ENCODE measurements around the gene ZC3HAV1.
A peak's percentile ranks its signal among the peaks of the same experiment; 100 is the strongest.
"Not testable (repeated sequence)": the region's sequence is repeated elsewhere in the genome, so short reads cannot be mapped to it uniquely, and the experiment has no call there.

ZC3HAV1 gene

DNA sequence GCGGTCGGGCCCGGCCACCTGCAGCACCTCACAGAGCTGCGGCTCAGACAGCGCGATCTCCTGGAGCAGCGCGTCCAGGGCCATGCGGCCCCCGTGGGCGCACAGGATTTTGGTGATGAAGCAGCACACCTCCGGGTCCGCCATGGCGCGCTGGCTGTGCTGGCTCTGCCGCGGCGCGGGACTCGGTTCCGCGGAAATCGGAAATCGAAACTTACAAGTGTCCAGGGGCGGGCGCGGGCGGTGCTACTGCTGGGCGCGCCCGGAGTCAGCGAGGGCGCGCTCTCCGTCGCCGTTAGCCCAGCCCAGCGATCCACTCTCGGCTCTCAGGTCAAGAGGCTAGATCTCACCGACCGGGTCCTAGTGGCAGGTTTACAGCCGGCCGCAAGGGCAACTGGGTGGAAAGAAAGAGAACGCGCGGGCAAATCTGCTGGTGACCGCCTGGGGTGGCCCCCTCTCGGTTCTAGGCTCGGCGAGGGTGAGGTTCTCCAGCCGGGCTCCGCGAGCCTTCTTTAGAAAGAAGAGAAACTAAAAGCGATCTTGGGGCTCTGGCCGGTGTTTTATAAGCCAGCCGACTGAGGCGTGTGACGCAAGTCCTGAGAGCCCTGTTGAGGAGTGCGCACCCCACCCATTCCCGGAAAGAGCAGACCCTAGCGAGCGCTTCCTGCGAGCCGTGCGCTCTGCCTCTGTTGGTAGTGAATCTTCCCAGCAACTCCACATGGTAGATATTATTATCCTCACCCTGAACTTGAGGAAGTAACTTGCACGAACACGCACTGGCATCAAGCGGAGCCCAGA, at the start of gene ZC3HAV1:
ZC3HAV1 (minus strand) TSS at position 533 of the 795 bp plus-strand sequence; CDS start at position 144, 389 bp downstream.
- DNase-seq, result peak; percentile 77 to 92

DNA sequence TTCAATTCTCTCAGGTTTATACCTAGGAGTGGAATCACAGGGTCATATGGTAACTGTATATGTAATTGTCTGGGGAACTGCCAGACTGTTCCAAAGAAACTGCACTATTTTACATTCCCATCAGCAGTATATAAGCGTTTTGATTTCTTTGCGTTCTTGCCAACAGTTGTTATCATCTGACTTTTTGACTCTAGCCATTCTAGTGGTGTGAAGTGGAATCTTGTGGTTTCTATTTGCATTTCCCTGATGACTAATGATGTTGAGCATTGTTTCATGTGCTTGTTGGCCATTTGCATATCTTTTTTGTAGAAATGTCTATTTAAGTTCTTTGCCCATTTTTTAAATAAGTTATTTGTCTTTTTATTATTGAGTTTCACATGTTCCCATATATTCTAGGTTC, 44.3 kb upstream of the ZC3HAV1 start:
- DNase-seq, result peak; percentile 2 to 4

DNA sequence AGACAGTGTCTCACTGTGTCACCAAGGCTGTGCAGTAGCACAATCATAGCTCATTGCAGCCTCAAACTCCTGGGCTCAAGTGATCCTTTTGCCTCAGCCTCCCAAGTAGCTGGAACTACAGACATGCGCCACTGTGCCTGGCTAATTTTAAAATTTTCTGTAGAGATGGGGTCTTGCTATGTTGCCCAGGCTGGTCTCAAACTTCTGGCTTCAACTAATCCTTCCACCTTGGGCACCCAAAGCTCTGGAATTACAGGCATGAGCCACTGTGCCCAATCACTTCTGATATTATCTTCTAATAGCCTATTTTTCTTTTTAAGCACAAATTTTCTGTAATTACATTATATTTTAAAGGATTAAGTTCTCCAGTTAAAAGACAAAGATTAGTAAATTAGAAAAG, 42.6 kb upstream of the ZC3HAV1 start:
- no peak for DNase-seq

DNA sequence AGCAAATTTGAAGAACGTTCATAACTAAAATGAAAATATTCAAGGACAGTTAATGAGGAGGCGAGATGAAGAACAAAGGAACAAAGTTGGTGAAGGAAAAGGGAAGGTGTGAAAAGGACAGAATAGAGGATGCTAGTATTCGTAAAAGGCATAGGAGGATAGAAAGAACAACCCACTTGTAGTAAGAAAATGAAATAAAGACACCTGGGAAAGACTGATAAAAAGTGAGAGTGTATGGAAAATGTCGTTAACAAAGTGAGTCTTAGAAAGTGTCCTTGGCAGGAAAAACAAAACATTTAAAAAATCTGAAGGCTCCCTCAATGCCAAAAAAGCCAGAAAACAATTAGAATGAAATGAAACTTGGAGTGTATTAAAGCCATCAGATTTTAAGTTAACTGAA, 29.6 kb upstream of the ZC3HAV1 start:
- DNase-seq, result no peak

DNA sequence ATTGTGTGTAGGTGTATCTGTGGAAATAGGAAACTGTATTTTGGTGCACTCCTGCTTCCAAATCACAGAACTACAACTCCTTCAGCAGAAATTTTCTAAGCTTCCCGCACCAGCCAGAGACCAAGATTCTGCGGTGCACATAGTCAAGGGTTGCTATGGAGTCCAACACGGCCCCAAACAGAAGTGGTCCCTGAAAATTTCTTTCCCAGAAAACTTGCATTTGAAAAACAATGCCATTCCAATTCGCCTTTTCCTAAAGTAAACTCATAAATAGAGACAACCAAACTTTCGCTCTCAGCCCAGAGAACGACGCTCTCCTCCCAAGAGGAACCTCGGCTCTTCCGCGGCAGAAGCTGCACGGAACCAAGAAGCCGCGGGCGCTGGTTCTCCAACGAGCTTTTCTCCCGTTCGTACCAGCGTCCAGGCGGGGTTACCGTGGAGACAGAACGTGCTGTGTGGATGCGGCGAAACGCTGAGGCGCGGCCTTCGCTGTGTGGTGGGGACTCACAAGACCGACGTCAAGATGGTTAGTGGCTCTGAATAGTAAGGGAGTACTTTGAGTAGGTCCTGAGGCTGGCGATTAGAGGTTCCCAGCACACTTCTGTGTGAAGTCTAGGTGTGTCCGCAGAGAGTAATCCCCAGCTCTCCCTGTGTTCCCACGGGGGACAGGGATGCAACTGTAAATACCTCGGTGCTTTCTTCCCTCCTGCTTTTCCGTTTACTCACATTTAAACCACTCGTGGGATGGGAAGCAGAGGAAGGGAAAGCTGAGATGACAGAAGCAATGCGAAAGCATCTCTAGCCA, 24.0 kb upstream of the ZC3HAV1 start:
- peak; percentile 80 to 96 for DNase-seq

DNA sequence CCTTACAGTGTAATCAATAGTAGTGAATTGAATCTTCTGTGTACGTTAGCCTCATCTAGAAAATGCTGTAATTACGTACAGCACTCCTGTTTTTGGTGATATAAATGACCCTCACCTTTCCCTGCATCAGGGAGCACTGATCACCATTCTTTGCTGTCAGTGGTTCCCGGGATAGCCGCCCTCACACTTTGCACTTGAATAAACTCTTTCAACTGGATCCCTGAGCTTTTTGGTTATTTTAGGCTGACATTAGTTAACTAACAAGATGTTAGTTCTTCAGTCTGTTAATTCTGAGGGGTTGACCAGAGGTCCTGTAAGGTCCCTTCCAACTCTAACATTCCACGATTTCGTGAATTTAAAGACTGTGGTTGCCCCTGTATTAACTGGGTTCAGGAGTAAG, 23.4 kb upstream of the ZC3HAV1 start:
- DNase-seq, result no peak

DNA sequence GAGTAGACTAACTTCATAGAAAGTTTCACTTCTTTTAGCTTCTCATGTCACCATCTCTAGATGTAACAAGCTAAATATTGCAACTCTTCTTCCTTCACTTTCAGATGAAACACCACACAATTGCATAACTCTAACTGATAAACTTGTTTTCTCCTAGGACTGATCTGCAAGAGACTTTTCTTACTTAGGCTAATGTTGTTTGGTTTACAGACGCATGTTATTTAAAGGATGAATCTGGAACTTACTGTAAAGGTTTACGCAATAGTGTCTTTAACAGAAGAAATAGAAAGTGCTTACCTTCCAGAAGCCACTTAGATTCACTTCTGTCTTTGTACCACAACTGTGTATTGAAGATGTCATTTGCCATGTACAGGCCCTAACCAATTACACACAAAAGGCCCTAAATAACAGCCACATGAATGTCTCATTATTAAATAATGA, 22.1 kb upstream of the ZC3HAV1 start:
- DNase-seq, result no peak

DNA sequence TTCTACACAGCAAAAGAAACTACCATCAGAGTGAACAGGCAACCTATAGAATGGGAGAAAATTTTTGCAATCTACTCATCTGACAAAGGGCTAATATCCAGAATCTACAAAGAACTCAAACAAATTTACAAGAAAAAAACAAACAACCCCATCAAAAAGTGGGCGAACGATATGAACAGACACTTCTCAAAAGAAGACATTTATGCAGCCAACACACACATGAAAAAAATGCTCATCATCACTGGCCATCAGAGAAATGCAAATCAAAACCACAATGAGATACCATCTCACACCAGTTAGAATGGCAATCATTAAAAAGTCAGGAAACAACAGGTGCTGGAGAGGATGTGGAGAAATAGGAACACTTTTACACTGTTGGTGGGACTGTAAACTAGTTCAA, 20.3 kb upstream of the ZC3HAV1 start:
- DNase-seq, result not testable (repeated sequence)

DNA sequence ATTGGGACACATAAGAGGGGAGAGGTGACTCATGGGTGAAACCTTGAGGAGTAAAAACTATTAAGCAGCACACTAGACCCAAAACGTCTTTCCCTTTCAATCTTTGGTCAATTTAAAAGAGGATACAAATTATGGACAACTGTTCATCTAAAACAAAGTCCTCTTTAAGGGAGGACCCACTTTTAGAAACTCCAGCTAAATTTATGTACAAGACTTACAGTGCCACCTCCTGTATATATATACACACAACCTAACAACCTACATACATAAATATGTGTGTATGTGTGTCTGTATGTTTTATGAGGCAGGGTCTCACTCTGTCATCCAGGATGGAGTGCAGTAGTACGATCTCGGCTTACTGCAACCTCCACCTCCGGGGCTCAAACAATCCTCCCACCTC, 18.1 kb upstream of the ZC3HAV1 start:
- DNase-seq, result peak in 1 of 2 experiments; percentile 8

DNA sequence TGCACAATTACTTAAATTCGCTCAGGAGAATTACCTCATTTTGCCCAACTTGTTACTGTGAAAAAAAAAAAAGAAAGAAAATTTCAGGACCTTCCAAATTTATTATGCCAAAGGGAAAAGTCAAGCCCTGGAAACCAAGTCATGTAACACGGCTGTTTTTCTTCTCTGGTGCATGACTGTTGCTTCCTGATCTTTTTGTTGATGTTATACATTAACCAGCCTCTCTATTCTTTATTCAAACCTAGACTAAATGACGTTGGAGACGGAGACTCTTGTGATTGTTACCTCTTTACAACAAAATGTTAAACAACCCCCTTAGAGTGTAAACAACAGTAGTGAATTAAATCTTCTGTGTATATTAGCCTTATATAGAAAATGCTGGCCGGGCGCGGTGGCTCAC, 16.1 kb upstream of the ZC3HAV1 start:
- DNase-seq, result peak in 1 of 2 experiments; percentile 17

DNA sequence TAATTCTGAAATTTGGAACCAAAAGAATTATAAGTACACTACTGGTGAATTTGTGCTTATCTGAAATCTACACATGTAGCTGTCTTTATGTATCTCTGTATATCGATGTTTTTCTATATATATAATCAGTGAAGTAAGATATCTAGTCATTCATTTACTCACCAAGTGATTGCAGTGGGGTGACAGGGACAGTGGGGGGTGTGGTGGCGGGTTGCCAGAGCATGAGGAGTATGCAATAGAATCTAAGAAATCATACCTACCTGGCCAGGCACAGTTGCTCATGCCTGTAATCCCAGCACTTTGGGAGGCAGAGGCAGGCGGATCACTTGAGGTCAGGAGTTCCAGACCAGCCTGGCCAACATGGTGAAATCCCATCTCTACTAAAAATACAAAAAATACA, 15.5 kb upstream of the ZC3HAV1 start:
- DNase-seq, result not testable (repeated sequence)

DNA sequence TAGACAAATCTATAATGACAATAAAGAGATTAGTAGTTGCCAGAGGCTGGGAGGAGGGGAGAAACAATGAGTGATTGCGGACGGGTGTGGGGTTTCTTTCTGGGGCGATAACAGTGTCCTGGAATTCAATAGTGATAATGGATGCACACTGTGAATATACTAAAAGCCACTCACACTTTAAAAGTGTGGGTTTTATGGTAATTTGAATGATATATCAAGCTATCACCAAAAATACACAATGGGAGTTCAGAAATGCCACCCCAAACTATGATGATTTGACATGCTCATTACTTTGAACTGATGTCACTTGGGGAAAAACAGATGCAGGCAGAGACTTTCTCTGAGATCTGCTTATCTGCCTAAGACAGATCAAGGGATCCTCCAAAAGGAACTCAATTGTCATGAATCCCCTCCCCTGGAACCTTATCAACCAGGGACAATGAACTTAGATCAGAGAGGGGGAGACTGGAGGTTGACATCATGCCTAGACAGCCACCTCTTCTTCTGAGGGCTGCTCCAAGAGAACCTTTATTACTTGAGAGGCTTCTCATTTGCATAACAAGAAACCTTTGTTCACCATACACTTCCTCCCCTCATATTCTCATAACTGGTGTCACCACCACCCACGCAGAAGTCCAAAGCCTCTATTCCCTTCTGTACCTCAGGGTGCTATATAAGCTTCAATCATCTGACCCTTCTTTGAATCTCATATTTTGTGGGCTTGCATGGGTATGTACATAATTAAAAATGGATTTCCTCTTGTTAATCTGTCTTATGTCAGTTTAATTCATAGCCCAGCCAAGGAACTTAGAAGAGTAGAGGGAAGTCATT, 14.8 kb upstream of the ZC3HAV1 start:
- DNase-seq, result no peak

DNA sequence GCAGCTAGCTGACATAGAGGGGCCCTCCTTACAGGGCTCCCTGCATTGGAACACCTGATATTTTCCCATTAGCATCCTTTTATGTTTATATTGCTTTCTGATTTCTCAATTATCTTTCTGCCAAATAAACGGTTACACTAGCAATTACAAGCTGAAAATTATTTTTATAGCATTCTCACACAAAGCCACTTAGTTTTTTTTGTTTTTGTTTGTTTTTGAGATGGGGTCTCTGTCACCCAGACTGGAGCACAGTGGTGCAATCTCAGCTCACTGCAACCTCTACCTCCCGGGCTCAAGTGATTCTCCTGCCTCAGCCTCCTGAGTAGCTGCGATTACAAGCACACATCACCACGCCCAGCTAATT, 9.9 kb upstream of the ZC3HAV1 start:
- no peak for DNase-seq

DNA sequence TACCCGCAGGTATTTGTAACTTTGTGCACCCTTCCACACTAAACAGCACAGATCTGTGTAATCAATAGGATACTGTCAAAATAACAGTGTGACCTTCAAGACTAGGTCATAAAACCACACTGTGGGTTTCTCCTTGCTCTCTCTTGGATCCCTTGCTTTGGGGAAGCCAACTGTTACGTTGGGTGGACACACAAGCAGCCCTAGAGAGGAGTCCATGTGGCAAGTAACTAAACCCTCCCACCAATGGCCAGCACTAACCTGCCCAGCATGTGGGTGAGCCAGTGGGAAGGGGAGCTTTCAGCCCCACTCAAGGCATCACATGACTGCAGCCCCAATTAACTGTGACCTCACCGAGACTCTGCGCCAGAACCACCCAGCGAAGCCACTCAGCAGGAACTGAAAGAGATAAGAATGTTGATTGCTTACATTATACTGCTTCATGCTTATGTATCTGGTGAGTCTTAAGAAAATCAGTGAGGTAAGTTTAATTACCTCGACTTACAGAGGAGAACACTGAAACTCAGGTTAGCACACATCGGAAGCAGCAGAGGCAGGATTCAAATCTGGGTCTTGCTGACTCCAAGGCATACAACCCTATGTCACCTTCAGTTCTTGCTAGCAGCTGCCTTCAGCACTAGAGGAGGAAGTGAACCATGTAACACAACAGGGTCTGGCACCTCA, 9.4 kb upstream of the ZC3HAV1 start:
- DNase-seq, result no peak

DNA sequence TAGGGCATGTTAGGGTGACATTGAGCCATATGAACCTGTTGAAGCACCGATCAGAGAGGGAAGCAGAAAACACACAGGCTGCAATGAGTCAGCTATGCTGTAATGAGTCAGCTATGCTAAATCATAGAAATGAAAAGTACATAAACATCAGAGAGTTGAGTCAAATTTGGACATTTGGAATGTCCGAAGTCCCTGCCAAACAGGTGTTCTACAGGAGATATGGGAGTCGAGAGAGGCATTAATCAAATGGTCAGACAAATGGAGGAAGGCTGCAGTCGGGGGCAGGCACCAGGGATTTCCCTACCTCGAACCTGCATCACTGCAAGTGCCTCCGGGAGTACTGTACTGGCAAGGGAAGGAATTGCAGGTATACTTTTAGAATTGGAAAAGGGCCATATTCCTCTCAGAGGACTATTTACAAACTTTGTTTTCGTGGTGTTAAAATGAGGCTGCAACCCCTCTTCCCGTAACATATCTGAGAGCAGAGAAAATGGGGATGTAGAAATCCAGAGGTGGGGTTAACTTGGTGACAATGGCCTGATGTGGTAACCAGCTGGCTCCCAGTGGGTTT, 8.8 kb upstream of the ZC3HAV1 start:
- no peak for DNase-seq

DNA sequence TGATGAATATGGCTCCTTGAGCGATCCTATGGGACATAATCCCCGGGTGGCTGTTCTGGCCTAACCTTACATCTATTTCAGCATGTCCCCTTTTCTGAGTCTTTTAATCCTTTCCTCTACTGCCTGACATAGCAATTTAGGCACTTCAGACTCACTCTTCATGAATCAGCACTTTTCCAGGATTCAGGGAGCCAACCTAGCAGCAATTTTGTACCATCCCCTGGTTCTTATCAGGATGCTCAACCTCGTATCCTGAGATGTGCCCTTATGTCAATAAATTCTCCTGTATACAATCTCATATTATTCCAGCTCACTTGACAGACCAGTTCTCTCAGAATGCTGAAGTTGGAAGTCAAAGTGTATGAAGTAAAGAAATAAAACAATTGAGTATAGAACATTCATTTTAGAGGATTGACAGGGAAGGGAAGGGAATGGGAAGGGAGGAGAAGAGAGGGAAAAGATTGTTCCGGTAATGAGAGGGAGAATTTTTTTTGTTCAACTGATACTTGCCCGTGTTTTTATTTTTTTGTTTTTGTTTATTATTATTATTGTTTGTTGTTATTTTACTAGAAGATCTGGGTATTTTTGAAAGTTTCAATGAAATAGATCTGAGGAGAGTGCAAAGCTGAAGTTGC, 8.2 kb upstream of the ZC3HAV1 start:
- no peak for DNase-seq

DNA sequence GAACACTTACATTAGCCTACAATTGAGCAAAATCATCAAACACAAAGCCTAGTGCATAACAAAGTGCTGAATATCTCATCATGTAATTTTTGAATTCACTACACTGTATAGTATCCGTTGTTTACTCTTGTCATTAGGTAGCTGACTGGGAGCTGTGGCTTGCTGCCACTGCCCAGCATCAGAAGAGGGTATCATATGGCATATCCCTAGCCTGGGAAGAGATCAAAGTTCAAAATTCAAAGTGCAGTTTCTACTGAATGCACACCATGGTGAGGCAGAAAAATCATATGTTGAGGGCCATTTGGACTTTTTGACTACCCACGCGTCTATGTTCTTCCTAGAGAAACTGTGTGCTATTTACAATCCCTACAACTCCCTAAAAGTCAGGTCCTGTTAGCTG, 7.5 kb upstream of the ZC3HAV1 start:
- peak; percentile 25 to 70 for DNase-seq

DNA sequence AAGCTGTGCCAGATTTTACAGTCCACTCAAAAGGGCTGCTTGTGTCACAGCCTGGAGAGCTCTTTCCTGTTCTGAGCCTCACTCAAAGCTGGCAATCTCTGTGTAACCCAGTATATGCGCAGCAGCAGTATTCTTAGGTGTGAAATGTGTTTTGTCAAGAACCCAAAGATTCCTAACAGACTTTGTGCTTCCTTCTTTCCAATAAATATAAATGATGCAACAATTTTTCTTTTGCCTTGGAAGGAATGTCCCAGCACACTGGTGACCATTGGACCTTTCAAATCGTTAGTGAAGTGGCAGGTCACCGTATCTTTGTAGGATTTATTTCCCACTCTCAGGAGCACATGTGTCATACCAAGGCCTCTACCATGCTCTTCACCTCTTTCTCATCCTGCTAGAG, 5.6 kb upstream of the ZC3HAV1 start:
- DNase-seq, result no peak

DNA sequence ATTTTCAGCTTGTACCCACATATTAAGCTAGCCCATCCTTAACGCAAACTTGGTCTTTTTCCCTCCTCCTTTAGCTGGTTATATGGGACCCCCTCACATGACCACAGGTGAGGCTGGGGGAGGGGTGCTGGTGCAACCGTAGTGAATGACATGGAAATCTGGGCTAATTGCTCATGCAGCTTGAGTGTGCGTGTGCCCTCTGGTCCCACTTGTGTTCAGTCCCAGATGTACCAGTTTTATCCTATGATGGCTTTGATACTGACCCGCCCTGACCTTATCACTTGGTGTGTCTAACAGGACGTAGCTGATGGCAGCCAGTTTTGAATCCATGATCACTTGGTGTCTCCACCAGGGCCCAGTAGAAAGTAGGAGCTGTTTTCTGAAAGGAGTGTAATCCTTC, 5.1 kb upstream of the ZC3HAV1 start:
- no peak for DNase-seq

DNA sequence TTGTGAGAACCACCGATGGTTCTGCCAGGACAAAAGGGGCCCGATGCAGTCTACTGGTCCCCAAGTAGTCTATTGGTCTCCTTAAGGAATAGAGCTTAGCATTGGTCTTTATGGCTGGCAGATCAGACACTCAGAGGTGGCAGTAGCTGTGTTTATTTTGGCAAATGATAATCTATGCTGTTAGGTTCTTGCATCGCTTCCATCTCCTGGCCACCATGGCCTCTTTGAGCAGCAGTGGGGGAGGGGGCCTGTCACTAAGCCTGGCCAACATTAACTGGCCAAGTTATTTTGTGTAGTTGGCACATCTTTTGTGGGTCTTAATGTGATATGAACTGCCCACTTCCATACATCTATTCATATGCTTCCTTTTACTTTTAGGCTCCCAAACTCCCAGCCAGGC, 4.5 kb upstream of the ZC3HAV1 start:
- no peak for DNase-seq

DNA sequence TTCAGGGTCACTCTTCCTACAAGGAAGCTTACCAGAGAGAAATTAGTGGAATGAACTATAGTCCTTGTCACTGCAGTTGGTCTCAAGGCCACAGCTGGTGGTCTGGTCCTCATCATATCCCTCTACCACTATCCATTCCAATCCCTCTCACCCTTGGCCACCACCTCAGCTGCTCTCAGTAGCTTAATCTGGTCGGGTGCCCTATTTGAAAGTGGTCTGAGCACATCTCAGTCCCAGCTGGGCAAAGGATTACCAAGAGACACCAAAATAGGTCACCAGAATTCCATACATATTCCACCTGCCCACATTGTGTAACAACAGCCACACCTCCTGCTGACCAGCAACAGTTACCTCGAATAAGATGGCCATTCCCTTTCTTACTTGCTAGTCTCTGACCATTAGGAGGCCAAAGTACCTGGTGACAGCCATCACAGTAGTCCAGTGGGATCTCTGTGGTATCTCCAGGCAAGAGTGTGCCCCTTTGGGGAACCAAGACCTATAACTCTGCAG, 3.3 kb upstream of the ZC3HAV1 start:
- no peak for DNase-seq

DNA sequence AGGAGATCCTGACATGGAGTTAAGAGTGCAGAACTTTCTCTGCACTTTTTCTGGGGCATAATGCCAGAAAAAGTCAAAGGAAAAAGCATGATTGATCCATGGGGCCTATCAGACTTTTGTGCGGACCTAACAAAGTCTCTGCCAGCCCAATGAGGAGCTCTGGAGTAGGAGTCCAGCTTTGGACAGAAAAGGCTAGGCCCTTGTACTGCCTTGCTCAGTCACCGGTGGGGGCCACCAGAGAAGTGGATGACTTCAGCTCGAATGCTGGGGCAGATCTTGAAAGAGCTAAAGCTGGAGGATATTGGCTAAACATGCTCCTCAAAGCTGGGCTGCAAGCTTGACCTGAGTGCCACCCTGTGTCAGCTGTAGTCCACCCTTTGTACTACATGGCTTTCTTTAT, 2.8 kb upstream of the ZC3HAV1 start:
- no peak for DNase-seq

All from NCI-H526 (cell line).